Esophagus (tissue), 2 donors: ENCODE measurements around the gene WWOX. TPM values are rescaled to one million over a fixed set of nuclear protein-coding genes. Genes with fewer than 3 reads are reported as not detected.

ENCODE experiments used
- H3K27ac ChIP-seq, 2 donors: one replicate each; pipeline ENCODE4 v1.5.1; 2013; ENCODE audit warnings: low read depth in 2 of 2, mild to moderate bottlenecking in 2 of 2, inconsistent platforms in 1 of 2, low read length in 1 of 2, moderate library complexity in 1 of 2
- H3K27me3 ChIP-seq, 2 donors: one replicate each; pipeline ENCODE4 v1.6.1; 2013; ENCODE audit warnings: low read length in 2 of 2, control low read depth in 1 of 2, mild to moderate bottlenecking in 1 of 2; ENCODE audit not compliant: insufficient read depth in 2 of 2, control insufficient read depth in 1 of 2
- H3K36me3 ChIP-seq, 2 donors: one replicate each; pipeline ENCODE4 v1.6.1; 2013; ENCODE audit warnings: low read length in 1 of 2; ENCODE audit not compliant: control insufficient read depth in 2 of 2, insufficient read depth in 2 of 2
- H3K4me1 ChIP-seq, 2 donors: one replicate each; pipeline ENCODE4 v1.6.1; 2013; ENCODE audit warnings: low read length in 1 of 2; ENCODE audit not compliant: control insufficient read depth in 2 of 2, insufficient read depth in 2 of 2
- H3K4me3 ChIP-seq, 2 donors: one replicate each; pipeline ENCODE4 v1.5.1; 2013; ENCODE audit warnings: low read length in 2 of 2, mild to moderate bottlenecking in 2 of 2, low read depth in 1 of 2, moderate library complexity in 1 of 2
- H3K9me3 ChIP-seq, 2 donors: one replicate each; pipeline ENCODE4 v1.6.1; 2013; ENCODE audit warnings: mild to moderate bottlenecking in 2 of 2, low read depth in 1 of 2, low read length in 1 of 2, moderate library complexity in 1 of 2; ENCODE audit not compliant: control insufficient read depth in 2 of 2, insufficient read depth in 1 of 2
- WGBS, 2 donors: extraction: QIAGEN DNeasy Blood & Tissue Kit; methylation state at CpG; one replicate each; pipeline ENCODE4 v1.1.7; 2013; 5-methylcytosine and 5-hydroxymethylcytosine counted together
- polyA plus RNA-seq, 2 donors: library from polyadenylated mRNA; stranded (reverse); fragments of 200-250 nt; gene quantifications; one replicate each; pipeline ENCODE4 v1.2.3, GENCODE V29; 2013
- donor health status: healthy with polysubstance abuse.
- donor health status: Bipolar disorder and iron deficiency.

WWOX gene
- polyA plus RNA-seq, 2 donors = 6.4 to 9.1 TPM

GRCh38 chr16:79172976-79173500 lies 1073.6 kb downstream of the WWOX start:
- 95 to 96% methylated on average over 4 of the region's 4 CpGs for WGBS, 2 donors

GRCh38 chr16:79173919-79174318 lies 1074.5 kb downstream of the WWOX start:
- no peaks in the 10 kb centered on the region for H3K9me3 ChIP-seq
- 85 to 86% methylated on average over 4 of the region's 4 CpGs for WGBS, 2 donors
- H3K4me3 ChIP-seq = no peak overlapping the region
- H3K4me1 ChIP-seq = no peaks in the 10 kb centered on the region
- H3K27ac ChIP-seq = no peak overlapping the region
- H3K36me3 ChIP-seq = no peaks in the 10 kb centered on the region
- H3K27me3 ChIP-seq = no peaks in the 10 kb centered on the region

More at GRCh38 chr16:79172976-79173500, 1073.6 kb downstream of the WWOX start:
- no peaks in the 10 kb centered on the region for H3K27me3 ChIP-seq
- H3K27ac ChIP-seq = no peak overlapping the region
- no peak overlapping the region for H3K4me3 ChIP-seq
- H3K9me3 ChIP-seq = no peaks in the 10 kb centered on the region
- H3K4me1 ChIP-seq = no peaks in the 10 kb centered on the region
- no peaks in the 10 kb centered on the region for H3K36me3 ChIP-seq

- H3K27ac ChIP-seq = no peak overlapping the region
- H3K36me3 ChIP-seq = no peaks in the 10 kb centered on the region
- no peaks in the 10 kb centered on the region for H3K4me1 ChIP-seq
- 76 to 80% methylated on average over 6 of the region's 6 CpGs for WGBS, 2 donors
- no peaks in the 10 kb centered on the region for H3K9me3 ChIP-seq
- H3K27me3 ChIP-seq = no peaks in the 10 kb centered on the region
- no peak overlapping the region for H3K4me3 ChIP-seq
Measured at GRCh38 chr16:79175286-79176057, 1076.0 kb downstream of the WWOX start.

GRCh38 chr16:79177018-79177417 lies 1077.6 kb downstream of the WWOX start:
- no peak overlapping the region for H3K27ac ChIP-seq
- H3K4me3 ChIP-seq = no peak overlapping the region
- H3K27me3 ChIP-seq = no peaks in the 10 kb centered on the region
- H3K4me1 ChIP-seq = no peaks in the 10 kb centered on the region
- H3K36me3 ChIP-seq = no peaks in the 10 kb centered on the region
- no peaks in the 10 kb centered on the region for H3K9me3 ChIP-seq
- WGBS, 2 donors = 82% methylated on average over 14 of the region's 14 CpGs

- Histone ChIP-seq H3K4me3 (no peak overlapping the region), H3K27ac (no peak overlapping the region), H3K9me3 (no peaks in the 10 kb centered on the region), H3K27me3 (no peaks in the 10 kb centered on the region), H3K4me1 (no peaks in the 10 kb centered on the region), H3K36me3 (no peaks in the 10 kb centered on the region)
- WGBS, 2 donors = 69 to 73% methylated on average over 3 of the region's 3 CpGs
Measured at GRCh38 chr16:79181419-79181818, 1082.0 kb downstream of the WWOX start.

- Histone ChIP-seq H3K27me3 (no peaks in the 10 kb centered on the region), H3K9me3 (no peaks in the 10 kb centered on the region), H3K36me3 (no peaks in the 10 kb centered on the region), H3K4me3 (no peak overlapping the region), H3K27ac (no peak overlapping the region), H3K4me1 (no peaks in the 10 kb centered on the region)
- WGBS, 2 donors = 48 to 68% methylated on average over 6 of the region's 6 CpGs
Measured at GRCh38 chr16:79182616-79183015, 1083.2 kb downstream of the WWOX start.

- Histone ChIP-seq H3K36me3 (no peaks in the 10 kb centered on the region), H3K27me3 (no peaks in the 10 kb centered on the region), H3K4me3 (no peak overlapping the region), H3K27ac (no peak overlapping the region), H3K4me1 (no peaks in the 10 kb centered on the region), H3K9me3 (no peaks in the 10 kb centered on the region)
- 90 to 96% methylated on average over 4 of the region's 4 CpGs for WGBS, 2 donors
Measured at GRCh38 chr16:79183571-79183970, 1084.1 kb downstream of the WWOX start.

- Histone ChIP-seq H3K27me3 (no peaks in the 10 kb centered on the region), H3K9me3 (no peaks in the 10 kb centered on the region), H3K27ac (no peak overlapping the region), H3K4me1 (no peaks in the 10 kb centered on the region), H3K36me3 (no peaks in the 10 kb centered on the region), H3K4me3 (no peak overlapping the region)
- 56 to 65% methylated on average over 2 of the region's 2 CpGs for WGBS, 2 donors
Measured at GRCh38 chr16:79184464-79185030, 1085.1 kb downstream of the WWOX start.

GRCh38 chr16:79185711-79186110 lies 1086.3 kb downstream of the WWOX start:
- Histone ChIP-seq H3K4me1 (no peaks in the 10 kb centered on the region), H3K27ac (no peak overlapping the region), H3K9me3 (no peaks in the 10 kb centered on the region), H3K4me3 (no peak overlapping the region), H3K36me3 (no peaks in the 10 kb centered on the region), H3K27me3 (no peaks in the 10 kb centered on the region)
- 88 to 89% methylated on average over 4 of the region's 4 CpGs for WGBS, 2 donors

GRCh38 chr16:79186196-79186595 lies 1086.7 kb downstream of the WWOX start:
- H3K4me3 ChIP-seq = no peak overlapping the region
- WGBS, 2 donors = 66 to 84% methylated on average over 6 of the region's 6 CpGs
- no peaks in the 10 kb centered on the region for H3K36me3 ChIP-seq
- H3K9me3 ChIP-seq = no peaks in the 10 kb centered on the region
- H3K27me3 ChIP-seq = no peaks in the 10 kb centered on the region
- H3K4me1 ChIP-seq = no peaks in the 10 kb centered on the region
- H3K27ac ChIP-seq = no peak overlapping the region
